ENCODE results near the gene THRB.

The THRB gene

DNA sequence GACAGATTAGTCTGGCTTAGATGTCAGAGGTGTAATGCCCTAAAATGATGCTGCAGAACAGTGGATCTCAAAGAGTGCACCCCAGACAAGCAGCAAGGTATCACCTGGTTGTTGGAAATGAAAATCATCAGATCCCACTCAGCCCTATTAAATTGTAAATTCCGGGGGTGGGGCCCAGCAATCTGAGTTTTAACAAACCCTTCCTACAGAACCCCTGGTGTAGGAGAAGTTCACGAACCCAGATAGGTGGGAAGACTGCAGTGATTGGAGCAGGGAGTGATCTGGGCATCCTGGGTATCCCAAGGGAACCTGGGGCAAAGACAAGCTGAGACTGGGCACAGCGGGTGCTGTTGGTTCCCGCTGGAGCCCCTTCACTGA is 24.3 kb upstream of the THRB start:
- TF ChIP-seq, protein P1, sequence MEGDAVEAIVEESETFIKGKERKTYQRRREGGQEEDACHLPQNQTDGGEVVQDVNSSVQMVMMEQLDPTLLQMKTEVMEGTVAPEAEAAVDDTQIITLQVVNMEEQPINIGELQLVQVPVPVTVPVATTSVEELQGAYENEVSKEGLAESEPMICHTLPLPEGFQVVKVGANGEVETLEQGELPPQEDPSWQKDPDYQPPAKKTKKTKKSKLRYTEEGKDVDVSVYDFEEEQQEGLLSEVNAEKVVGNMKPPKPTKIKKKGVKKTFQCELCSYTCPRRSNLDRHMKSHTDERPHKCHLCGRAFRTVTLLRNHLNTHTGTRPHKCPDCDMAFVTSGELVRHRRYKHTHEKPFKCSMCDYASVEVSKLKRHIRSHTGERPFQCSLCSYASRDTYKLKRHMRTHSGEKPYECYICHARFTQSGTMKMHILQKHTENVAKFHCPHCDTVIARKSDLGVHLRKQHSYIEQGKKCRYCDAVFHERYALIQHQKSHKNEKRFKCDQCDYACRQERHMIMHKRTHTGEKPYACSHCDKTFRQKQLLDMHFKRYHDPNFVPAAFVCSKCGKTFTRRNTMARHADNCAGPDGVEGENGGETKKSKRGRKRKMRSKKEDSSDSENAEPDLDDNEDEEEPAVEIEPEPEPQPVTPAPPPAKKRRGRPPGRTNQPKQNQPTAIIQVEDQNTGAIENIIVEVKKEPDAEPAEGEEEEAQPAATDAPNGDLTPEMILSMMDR (IDR thresholded peaks at IDR 0.05; ENCODE audit: control extremely low read depth, extremely low read depth, low read depth, missing control alignments), result no peak
- CTCF ChIA-PET, result no interaction called here
- POLR2A ChIA-PET, result no interaction called here
- DNase-seq (ENCODE audit: extremely low spot score), result no peak

- TF ChIP-seq, protein P1 (IDR thresholded peaks at IDR 0.05; ENCODE audit: control extremely low read depth, extremely low read depth, low read depth, missing control alignments), result no peak
- CTCF ChIA-PET, result interaction anchor here (1.1 to 1.2 kb wide), 3 partner anchors 9 to 12 kb away, joined by 3 to 5 read pairs (median 4); no protein-coding TSS in a partner anchor
- POLR2A ChIA-PET, result no interaction called here
- DNase-seq (ENCODE audit: extremely low spot score), result no peak
Measured at GRCh38 chr3:24514119-24514518, 19.5 kb upstream of the THRB start.

- ChIA-PET CTCF (interaction anchor here (1.1 to 1.2 kb wide), 4 partner anchors 8 to 11 kb away, joined by 3 to 5 read pairs (median 4); no protein-coding TSS in a partner anchor), POLR2A (no interaction called here)
- TF ChIP-seq, protein P1 (IDR thresholded peaks at IDR 0.05; ENCODE audit: control extremely low read depth, extremely low read depth, low read depth, missing control alignments), result no peak
- no peak for DNase-seq (ENCODE audit: extremely low spot score)
Measured at GRCh38 chr3:24513463-24513862, 18.8 kb upstream of the THRB start.

GRCh38 chr3:24512564-24513197 is 18.0 kb upstream of the THRB start:
- no peak for DNase-seq (ENCODE audit: extremely low spot score)
- TF ChIP-seq, protein P1 (IDR thresholded peaks at IDR 0.05; ENCODE audit: control extremely low read depth, extremely low read depth, low read depth, missing control alignments), result no peak
- ChIA-PET POLR2A (no interaction called here), CTCF (interaction anchor here (1.2 kb wide), 1 partner anchor 9 kb away, joined by 3 read pairs; no protein-coding TSS in a partner anchor)

DNA sequence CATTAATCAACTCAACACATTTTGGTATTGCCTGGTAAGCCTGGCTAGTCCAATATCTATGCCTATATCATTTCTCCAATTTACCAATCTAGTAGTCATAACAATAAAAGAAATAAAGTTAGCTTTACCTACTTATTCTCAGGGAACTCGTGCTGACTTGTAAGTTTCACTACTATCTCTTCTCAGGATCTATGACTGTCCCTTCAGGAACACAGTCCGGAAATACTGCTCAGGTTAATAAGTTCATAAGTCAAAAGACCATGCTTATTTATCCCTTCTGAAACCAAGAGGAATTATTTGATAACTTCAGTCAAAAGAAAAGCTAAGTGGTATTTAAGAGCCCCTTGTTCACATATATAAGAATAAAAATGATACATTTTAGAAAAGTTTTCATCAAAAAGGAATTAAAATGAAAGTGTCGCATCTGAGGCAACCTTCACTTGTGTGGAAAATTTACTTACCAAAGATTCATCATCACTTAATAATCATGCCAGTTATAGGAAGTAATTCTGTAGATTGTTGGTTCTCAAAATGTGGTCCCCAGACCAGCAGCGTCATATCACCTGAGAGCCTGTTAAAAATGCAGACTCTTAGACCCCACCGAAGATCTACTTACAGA is 15.5 kb upstream of the THRB start:
- ChIA-PET CTCF (no interaction called here), POLR2A (no interaction called here)
- TF ChIP-seq, protein P1 (IDR thresholded peaks at IDR 0.05; ENCODE audit: control extremely low read depth, extremely low read depth, low read depth, missing control alignments), result no peak
- no peak for DNase-seq (ENCODE audit: extremely low spot score)

DNA sequence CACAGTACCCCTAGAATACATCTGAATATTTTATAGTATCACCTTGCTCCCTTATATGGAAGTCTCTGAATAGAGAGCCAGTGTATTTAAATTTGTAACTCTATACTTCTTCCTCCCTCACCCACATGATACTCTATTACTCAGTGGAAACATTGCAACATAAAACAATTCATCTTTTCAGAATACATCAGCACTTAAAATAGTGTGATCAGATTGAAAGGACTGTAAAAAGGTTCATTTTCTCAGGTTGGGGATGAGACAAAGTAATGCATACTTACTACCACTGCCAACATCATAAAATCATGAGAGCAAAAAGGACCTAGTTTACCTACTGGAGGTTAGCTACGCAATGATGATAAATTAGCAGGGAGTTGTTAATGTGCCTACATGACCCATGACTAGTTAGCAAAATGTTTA is 13.8 kb upstream of the THRB start:
- ChIA-PET POLR2A (no interaction called here), CTCF (interaction anchor here (0.8 kb wide), 1 partner anchor 16 kb away, joined by 3 read pairs; no protein-coding TSS in a partner anchor)
- TF ChIP-seq, protein P1 (IDR thresholded peaks at IDR 0.05; ENCODE audit: control extremely low read depth, extremely low read depth, low read depth, missing control alignments), result no peak
- no peak for DNase-seq (ENCODE audit: extremely low spot score)
